Left cardiac atrium (tissue), 4 donors: ENCODE measurements around the gene SERPINB7. TPM values are rescaled to one million over a fixed set of nuclear protein-coding genes. Genes with fewer than 3 reads are reported as not detected.

Experiments used
- ATAC-seq, 2 donors: fragments of 200-7000 bp; cut with Tn5 transposase; one replicate each; pipeline ENCODE4 v1.9.1; 2020; ENCODE audit warnings: mild to moderate bottlenecking in 2 of 2, moderate library complexity in 2 of 2
- DNase-seq: peaks from one replicate; pipeline ENCODE4 v3.0.0-alpha.2; 2020
- intact Hi-C, 2 donors: fragments of 100-400 bp; cut with DNase I; formaldehyde crosslinking; loops; one replicate each; pipeline versions ENCODE4 v1.14.1 to v1.15.1; 2022 to 2023
- total RNA-seq, 2 donors: library from RNA; stranded (reverse); fragmentation: NEBNext Ultra II Directional; extraction: Animal tissue kit (Norgen Biotek cat#: 25700); gene quantifications; one replicate each; pipeline ENCODE4 v1.2.1, GENCODE V29; 2021
- donor health status: DM: no; HTN: yes; CAD: no.
- donor health status: DM: no; HTN: yes; CAD: no; lungs with severe emphysema.
- donor health status: DM: yes; HTN: yes; CAD: no.
- donor health status: Dilated cardiomyopathy.

SERPINB7 gene
- total RNA-seq, 2 donors from 2014 or later, result not detected

- ATAC-seq (no peak), DNase-seq (no peak)
- intact Hi-C loops, result no loop called here
Measured at GRCh38 chr18:63784787-63785452, 9.7 kb downstream of the SERPINB7 start.

GRCh38 chr18:63787673-63788072 lies 12.5 kb downstream of the SERPINB7 start:
- intact Hi-C loops, result no loop called here
- ATAC-seq (no peak), DNase-seq (no peak)

- DNase-seq (no peak), ATAC-seq (no peak)
- intact Hi-C loops, result no loop called here
Measured at GRCh38 chr18:63788447-63789096, 13.4 kb downstream of the SERPINB7 start.

- no peak for ATAC-seq
- intact Hi-C loops, result no loop called here
Measured at GRCh38 chr18:63789327-63789726, 14.1 kb downstream of the SERPINB7 start.

GRCh38 chr18:63795606-63796005 lies 20.4 kb downstream of the SERPINB7 start:
- DNase-seq, result no peak
- intact Hi-C loops, result no loop called here
- no peak for ATAC-seq

More at GRCh38 chr18:63789327-63789726, 14.1 kb downstream of the SERPINB7 start:
- DNase-seq, result no peak

GRCh38 chr18:63799189-63799588 lies 24.0 kb downstream of the SERPINB7 start:
- intact Hi-C loops, result no loop called here
- ATAC-seq, result no peak

GRCh38 chr18:63801343-63801742 lies 26.1 kb downstream of the SERPINB7 start:
- no peak for ATAC-seq
- DNase-seq, result no peak
- intact Hi-C loops, result no loop called here

More at GRCh38 chr18:63799189-63799588, 24.0 kb downstream of the SERPINB7 start:
- no peak for DNase-seq

- DNase-seq, result no peak
- no peak for ATAC-seq
- intact Hi-C loops, result no loop called here
Measured at GRCh38 chr18:63808125-63808524, 32.9 kb downstream of the SERPINB7 start.

- DNase-seq (no peak), ATAC-seq (peak; percentile 38 to 47)
- intact Hi-C loops, result no loop called here
Measured at GRCh38 chr18:63817441-63818051, 42.3 kb downstream of the SERPINB7 start.

- no peak for DNase-seq
Measured at GRCh38 chr18:63818212-63818611, 43.0 kb downstream of the SERPINB7 start.

GRCh38 chr18:63819786-63820185 lies 44.6 kb downstream of the SERPINB7 start:
- intact Hi-C loops, result no loop called here
- ATAC-seq, result no peak
- DNase-seq, result no peak

More at GRCh38 chr18:63818212-63818611, 43.0 kb downstream of the SERPINB7 start:
- no peak for ATAC-seq
- intact Hi-C loops, result no loop called here

GRCh38 chr18:63820694-63821093 lies 45.5 kb downstream of the SERPINB7 start:
- DNase-seq (no peak), ATAC-seq (no peak)
- intact Hi-C loops, result no loop called here

- intact Hi-C loops, result loop anchor here in 1 of 2 donors (2.0 kb wide), 1 partner anchor 113 kb away; no protein-coding TSS in a partner anchor
- peak; percentile 55 for DNase-seq
- no peak for ATAC-seq
Measured at GRCh38 chr18:63823516-63824219, 48.5 kb downstream of the SERPINB7 start.

GRCh38 chr18:63824220-63824525 lies 49.0 kb downstream of the SERPINB7 start:
- intact Hi-C loops, result loop anchor here in 1 of 2 donors (2.0 kb wide), 1 partner anchor 113 kb away; no protein-coding TSS in a partner anchor
- DNase-seq, result no peak
- no peak for ATAC-seq

- intact Hi-C loops, result no loop called here
- ATAC-seq, result no peak
- no peak for DNase-seq
Measured at GRCh38 chr18:63828120-63828519, 52.9 kb downstream of the SERPINB7 start.

- intact Hi-C loops, result no loop called here
- DNase-seq (no peak), ATAC-seq (no peak)
Measured at GRCh38 chr18:63828656-63829055, 53.4 kb downstream of the SERPINB7 start.

- no peak for DNase-seq
- ATAC-seq, result no peak
- intact Hi-C loops, result no loop called here
Measured at GRCh38 chr18:63829886-63830285, 54.7 kb downstream of the SERPINB7 start.

- DNase-seq (no peak), ATAC-seq (no peak)
- intact Hi-C loops, result no loop called here
Measured at GRCh38 chr18:63831080-63831788, 56.0 kb downstream of the SERPINB7 start.

GRCh38 chr18:63832470-63832869 lies 57.3 kb downstream of the SERPINB7 start:
- ATAC-seq (no peak), DNase-seq (no peak)
- intact Hi-C loops, result no loop called here
